Colonic mucosa (tissue), 4 donors: ENCODE data around the gene SRL. TPM values are rescaled to one million over a fixed set of nuclear protein-coding genes. Genes with fewer than 3 reads are reported as not detected.

Experiments
- DNase-seq: peaks from one replicate; pipeline ENCODE4 v3.0.0-alpha.2; 2020
- H3K27ac ChIP-seq: fragments of 200-600 bp; one replicate; pipeline ENCODE4 v1.8.0; 2021
- H3K27me3 ChIP-seq: fragments of 200-600 bp; one replicate; pipeline ENCODE4 v1.8.0; 2021
- H3K36me3 ChIP-seq: fragments of 200-600 bp; one replicate; pipeline ENCODE4 v1.8.0; 2021
- H3K4me1 ChIP-seq: fragments of 200-600 bp; one replicate; pipeline ENCODE4 v1.8.0; 2021; ENCODE audit warnings: mild to moderate bottlenecking
- H3K4me3 ChIP-seq: fragments of 200-600 bp; one replicate; pipeline ENCODE4 v1.8.0; 2021
- H3K9ac ChIP-seq, 2 donors: one replicate each; pipeline ENCODE4 v1.7.0; 2013; ENCODE audit warnings: control low read depth in 2 of 2, low read depth in 2 of 2, low read length in 2 of 2
- H3K9me3 ChIP-seq: fragments of 200-600 bp; one replicate; pipeline ENCODE4 v1.8.0; 2021
- intact Hi-C: fragments of 100-400 bp; cut with DNase I; formaldehyde crosslinking; loops from one replicate; pipeline ENCODE4 v1.14.1; 2022
- total RNA-seq, 2 donors: library from RNA; stranded (reverse); fragmentation: NEBNext Ultra II Directional in 1 of 2; extraction: Animal tissue kit (Norgen Biotek cat#: 25700) in 1 of 2; gene quantifications; one replicate each; pipeline ENCODE4 v1.2.1, GENCODE V29; 2021
- TF ChIP-seq, protein P1 (sequence below): fragments of 200-600 bp; IDR thresholded peaks from one replicate; pipeline ENCODE4 v1.8.0; 2022; ENCODE audit warnings: antibody characterized with exemption, mild to moderate bottlenecking
- donor health status: healthy.
- donor health status: DM: no; HTN: no; CAD: no.
- donor health status: DM: no; HTN: no; CAD: no.

SRL gene
- total RNA-seq, 2 donors from 2014 or later = 0.49 to 0.82 TPM

DNA sequence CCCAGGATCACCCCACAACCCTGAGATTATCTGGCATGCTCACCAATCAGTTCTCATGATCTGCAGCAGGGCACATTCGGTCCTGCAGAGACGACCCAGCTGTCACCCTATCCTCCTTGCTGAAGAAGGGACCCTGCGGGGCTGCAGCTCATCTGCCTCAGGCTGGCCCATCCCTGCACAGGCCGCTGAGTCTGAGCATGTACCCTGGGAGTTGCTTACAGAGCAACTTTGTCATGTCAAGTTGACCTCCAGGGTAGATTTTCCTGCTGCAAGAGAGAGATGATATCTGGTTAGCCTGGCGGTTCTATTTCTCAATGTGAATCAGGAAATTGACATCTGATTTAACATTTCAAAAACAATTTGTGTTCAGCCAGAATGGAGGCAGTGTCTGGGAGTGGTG, 89.6 kb downstream of the SRL start:
- intact Hi-C loops = no loop called here
- TF ChIP-seq, protein P1, sequence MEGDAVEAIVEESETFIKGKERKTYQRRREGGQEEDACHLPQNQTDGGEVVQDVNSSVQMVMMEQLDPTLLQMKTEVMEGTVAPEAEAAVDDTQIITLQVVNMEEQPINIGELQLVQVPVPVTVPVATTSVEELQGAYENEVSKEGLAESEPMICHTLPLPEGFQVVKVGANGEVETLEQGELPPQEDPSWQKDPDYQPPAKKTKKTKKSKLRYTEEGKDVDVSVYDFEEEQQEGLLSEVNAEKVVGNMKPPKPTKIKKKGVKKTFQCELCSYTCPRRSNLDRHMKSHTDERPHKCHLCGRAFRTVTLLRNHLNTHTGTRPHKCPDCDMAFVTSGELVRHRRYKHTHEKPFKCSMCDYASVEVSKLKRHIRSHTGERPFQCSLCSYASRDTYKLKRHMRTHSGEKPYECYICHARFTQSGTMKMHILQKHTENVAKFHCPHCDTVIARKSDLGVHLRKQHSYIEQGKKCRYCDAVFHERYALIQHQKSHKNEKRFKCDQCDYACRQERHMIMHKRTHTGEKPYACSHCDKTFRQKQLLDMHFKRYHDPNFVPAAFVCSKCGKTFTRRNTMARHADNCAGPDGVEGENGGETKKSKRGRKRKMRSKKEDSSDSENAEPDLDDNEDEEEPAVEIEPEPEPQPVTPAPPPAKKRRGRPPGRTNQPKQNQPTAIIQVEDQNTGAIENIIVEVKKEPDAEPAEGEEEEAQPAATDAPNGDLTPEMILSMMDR = no peak
- Histone ChIP-seq H3K27me3 (no peaks in the 10 kb centered on the region), H3K9me3 (no peaks in the 10 kb centered on the region), H3K27ac (no peak overlapping the region), H3K9ac (no peak overlapping the region), H3K36me3 (no peaks in the 10 kb centered on the region), H3K4me1 (no peaks in the 10 kb centered on the region), H3K4me3 (no peak overlapping the region)
- DNase-seq = no peak

DNA sequence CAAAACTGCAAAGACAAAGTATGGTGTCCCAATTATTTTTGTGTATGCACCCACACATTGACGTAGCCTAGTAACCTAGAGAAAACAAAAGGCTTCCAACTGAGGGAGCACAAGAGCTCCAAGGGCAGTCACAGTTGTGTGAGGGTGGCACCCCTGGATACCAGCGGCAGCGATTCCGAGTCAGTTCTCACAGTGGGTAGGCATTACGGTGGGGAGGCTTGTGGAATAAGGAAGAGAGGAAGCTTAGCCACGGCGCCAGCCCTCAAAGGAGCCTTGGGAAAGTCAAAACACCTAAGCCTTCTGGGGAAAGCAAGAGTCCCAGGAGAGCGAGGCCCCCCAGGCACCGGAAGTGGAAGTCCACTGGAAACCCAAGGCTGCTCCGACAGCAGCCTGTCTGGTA, 94.6 kb downstream of the SRL start:
- Histone ChIP-seq H3K27ac (no peak overlapping the region), H3K9ac (no peak overlapping the region), H3K36me3 (no peaks in the 10 kb centered on the region), H3K9me3 (no peaks in the 10 kb centered on the region), H3K27me3 (no peaks in the 10 kb centered on the region), H3K4me1 (no peaks in the 10 kb centered on the region), H3K4me3 (no peak overlapping the region)
- intact Hi-C loops = no loop called here
- no peak for DNase-seq
- TF ChIP-seq, protein P1 = no peak

DNA sequence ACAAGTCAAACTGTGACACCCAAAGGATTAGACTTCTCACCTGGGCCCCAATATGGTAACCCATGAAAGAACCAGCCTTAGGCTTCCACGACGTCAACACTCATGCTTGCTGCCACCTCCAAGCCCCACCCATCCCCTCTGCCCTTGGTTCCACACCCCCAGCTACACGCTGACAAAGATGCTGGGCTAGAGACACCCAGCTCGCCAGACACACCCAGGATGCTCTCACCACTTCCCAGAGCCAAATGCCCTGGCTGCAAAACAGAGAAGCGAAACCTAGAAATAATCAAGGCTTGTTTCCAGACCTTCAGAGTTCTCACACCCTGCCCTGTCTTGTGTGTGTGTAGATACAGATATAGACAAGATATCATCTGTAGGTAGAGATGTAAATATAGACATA, 99.6 kb downstream of the SRL start:
- Histone ChIP-seq H3K9me3 (no peaks in the 10 kb centered on the region), H3K36me3 (no peaks in the 10 kb centered on the region), H3K4me1 (no peaks in the 10 kb centered on the region), H3K4me3 (no peak overlapping the region), H3K27ac (no peak overlapping the region), H3K27me3 (no peaks in the 10 kb centered on the region), H3K9ac (no peak overlapping the region)
- intact Hi-C loops = no loop called here
- TF ChIP-seq, protein P1 = no peak
- no peak for DNase-seq

DNA sequence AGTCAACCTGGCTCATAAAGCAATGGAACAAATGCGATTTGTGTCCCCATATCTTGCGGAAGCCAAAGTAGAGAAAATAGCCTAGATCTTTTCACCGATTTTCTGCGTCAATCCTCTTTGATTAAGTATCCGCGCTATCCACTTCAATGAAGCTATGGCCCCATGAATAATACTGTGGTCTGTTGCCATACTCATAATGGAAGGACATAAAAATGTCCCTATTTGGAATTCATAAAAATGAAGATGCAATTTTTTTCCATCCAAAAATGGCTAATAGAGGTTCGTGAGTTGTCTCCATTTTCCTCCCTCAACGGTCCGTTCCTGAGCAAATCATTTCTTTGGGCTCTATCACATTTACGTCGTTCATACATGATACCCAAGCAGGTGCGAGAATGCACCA, 100.3 kb downstream of the SRL start:
- no peaks in the 10 kb centered on the region for H3K4me1 ChIP-seq
- no peak overlapping the region for H3K27ac ChIP-seq
- no peaks in the 10 kb centered on the region for H3K27me3 ChIP-seq
- no peak overlapping the region for H3K9ac ChIP-seq
- H3K4me3 ChIP-seq = no peak overlapping the region
- H3K9me3 ChIP-seq = no peaks in the 10 kb centered on the region
- no peaks in the 10 kb centered on the region for H3K36me3 ChIP-seq
- no peak for DNase-seq
- intact Hi-C loops = no loop called here
- TF ChIP-seq, protein P1 = no peak

DNA sequence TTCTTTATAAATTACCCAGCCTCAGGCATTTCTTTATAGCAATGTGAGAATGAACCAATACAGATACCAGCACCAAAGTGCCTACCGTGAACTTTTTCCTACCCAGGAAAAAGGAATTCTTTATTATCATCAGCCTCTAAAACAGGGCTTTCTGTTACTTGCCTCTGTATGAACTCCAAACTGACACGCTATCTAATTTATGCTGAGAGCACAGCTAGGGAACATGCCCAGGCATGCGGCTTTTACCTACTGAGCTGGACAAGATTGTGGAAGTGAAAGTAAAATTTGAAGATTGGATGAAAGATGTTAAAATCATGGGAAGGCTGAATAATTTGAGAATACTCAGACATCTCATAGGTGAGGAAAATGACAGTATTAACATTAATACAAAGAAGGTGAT, 101.2 kb downstream of the SRL start:
- Histone ChIP-seq H3K9me3 (no peaks in the 10 kb centered on the region), H3K27ac (no peak overlapping the region), H3K4me1 (no peaks in the 10 kb centered on the region), H3K36me3 (no peaks in the 10 kb centered on the region), H3K4me3 (no peak overlapping the region), H3K9ac (no peak overlapping the region), H3K27me3 (no peaks in the 10 kb centered on the region)
- intact Hi-C loops = no loop called here
- DNase-seq = no peak
- TF ChIP-seq, protein P1 = no peak

DNA sequence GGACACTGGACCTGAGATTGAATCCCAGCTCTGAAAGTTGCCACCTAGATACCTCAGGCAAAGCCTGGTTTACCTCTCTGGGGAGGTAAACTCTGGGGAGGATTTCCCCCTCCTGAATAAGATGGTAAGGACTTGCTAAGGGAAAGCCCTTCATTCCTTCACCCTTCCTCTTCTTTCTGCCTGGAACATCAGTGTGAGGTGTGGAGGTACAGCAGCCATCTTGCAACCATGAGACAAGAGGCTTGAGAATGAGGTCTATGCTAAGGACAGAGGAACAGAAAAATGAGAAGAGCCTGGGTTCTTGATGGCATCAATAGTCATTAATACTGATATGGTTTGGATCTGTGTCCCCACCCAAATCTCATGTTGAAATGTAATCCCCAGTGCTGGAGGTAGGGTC, 101.9 kb downstream of the SRL start:
- H3K4me1 ChIP-seq = no peaks in the 10 kb centered on the region
- H3K27ac ChIP-seq = no peak overlapping the region
- no peaks in the 10 kb centered on the region for H3K36me3 ChIP-seq
- H3K4me3 ChIP-seq = no peak overlapping the region
- TF ChIP-seq, protein P1 = no peak
- H3K27me3 ChIP-seq = no peaks in the 10 kb centered on the region
- no peak for DNase-seq
- H3K9ac ChIP-seq = no peak overlapping the region
- no peaks in the 10 kb centered on the region for H3K9me3 ChIP-seq
- intact Hi-C loops = no loop called here
